Testis (tissue), 2 donors: ENCODE results near the gene ITGA5.

ENCODE experiments used
- POLR2A ChIP-seq: fragments of 450-650 bp; IDR thresholded peaks from one replicate; pipeline ENCODE4 v1.6.1; 2017; ENCODE audit warnings: antibody characterized with exemption, mild to moderate bottlenecking, moderate library complexity
- TF ChIP-seq, protein P1 (sequence below), 3 experiments: fragments of 450-650 bp in 2 of 3; fragments of 200-600 bp in 1 of 3; sonication (generic) in 1 of 3; IDR thresholded peaks; one replicate each; pipeline ENCODE4 v1.5.1; 2016 to 2019; ENCODE audit warnings: antibody characterized with exemption in 3 of 3, mild to moderate bottlenecking in 2 of 3, moderate library complexity in 1 of 3

DNA sequence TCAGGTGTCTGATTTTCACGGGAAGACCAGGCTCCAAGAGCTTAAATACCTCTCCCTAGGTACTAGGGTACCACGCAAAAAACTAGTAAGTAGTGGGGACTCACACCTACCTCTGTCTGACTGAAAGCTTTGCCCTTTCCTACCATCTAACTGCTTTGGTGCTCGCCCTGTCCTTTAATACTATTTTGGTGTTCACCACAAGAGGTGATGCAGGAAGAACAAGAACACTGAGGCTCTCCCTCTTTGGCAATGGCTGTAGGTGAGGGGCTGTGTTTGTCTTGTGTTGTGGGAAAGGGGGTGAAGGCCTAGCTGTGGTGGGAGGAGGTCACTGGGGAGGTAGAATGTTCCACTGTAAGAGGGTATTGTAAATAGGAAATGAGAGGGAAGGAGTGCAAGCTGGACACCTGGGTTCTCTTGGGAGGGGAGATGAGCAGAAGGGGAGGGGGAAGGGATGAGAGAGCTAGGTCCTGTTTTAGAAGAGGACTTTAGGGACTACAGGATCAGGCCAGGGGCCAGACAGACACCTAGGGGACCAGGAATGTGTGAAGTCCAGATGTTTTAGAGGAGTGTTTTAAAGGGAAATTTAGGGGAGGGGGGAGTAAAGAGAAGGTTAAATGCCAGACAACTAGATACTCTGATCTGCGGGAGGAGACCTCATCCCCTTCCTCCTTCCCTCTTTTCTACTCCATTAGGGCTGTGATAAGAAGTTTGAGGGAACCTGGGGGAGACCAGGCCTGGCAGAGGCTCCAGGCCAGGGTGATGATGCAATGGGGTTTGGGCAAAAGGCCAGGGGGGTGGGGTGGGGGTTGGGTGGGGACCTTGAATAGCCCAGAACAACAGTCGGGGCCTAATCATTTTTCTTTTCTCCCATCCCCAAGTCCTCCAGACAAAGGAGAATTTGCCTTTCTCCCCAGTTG lies 2.1 kb downstream of the ITGA5 start:
- TF ChIP-seq POLR2A = no peak
- TF ChIP-seq, protein P1, sequence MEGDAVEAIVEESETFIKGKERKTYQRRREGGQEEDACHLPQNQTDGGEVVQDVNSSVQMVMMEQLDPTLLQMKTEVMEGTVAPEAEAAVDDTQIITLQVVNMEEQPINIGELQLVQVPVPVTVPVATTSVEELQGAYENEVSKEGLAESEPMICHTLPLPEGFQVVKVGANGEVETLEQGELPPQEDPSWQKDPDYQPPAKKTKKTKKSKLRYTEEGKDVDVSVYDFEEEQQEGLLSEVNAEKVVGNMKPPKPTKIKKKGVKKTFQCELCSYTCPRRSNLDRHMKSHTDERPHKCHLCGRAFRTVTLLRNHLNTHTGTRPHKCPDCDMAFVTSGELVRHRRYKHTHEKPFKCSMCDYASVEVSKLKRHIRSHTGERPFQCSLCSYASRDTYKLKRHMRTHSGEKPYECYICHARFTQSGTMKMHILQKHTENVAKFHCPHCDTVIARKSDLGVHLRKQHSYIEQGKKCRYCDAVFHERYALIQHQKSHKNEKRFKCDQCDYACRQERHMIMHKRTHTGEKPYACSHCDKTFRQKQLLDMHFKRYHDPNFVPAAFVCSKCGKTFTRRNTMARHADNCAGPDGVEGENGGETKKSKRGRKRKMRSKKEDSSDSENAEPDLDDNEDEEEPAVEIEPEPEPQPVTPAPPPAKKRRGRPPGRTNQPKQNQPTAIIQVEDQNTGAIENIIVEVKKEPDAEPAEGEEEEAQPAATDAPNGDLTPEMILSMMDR (IDR thresholded peaks at IDR 0.05) = no peak
